ENCODE results near the gene ANO4.

DNA sequence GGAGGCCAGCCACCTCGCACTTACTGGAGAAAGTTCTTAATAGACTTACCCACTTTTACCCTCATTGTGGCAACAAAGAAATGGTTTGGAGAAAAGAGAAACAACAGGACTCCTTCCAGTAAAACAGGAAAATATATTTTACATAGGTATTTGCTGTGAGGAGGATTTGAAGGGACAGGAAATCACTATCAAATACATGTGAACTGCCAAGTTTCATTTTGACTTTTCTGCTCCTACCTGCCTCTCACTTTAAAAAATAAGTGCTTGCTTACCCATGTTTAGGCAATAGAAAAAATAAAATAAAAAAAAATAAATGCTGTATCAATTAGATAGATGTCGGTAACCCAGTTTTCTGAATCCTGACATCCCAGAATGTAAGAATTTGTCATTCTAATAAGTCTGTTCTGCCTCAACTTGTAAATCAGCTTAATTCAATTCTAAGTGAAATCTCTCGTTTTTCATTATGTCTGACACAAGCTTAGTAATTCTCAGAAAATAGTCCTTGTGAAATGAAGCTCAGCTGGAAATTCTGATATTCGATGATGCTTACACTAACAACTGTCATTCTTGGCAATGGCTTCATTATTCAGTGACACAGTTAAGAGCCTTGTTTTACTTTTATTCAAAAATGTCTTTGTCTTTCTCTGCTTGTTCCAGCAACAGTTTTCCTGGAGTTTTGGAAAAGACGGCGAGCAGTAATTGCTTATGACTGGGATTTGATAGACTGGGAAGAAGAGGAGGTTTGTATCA is 284.1 kb downstream of the ANO4 start:
- TF ChIP-seq CTCF (optimal IDR thresholded peaks at IDR 0.05 in 1 of 3, IDR thresholded peaks at IDR 0.05 in 1 of 3, conservative IDR thresholded peaks at IDR 0.05 in 1 of 3; ENCODE audit: extremely low read depth in 1 of 3, insufficient read depth in 2 of 3, low read length in 3 of 3) = no peak
- TF ChIP-seq EZH2 (IDR thresholded peaks at IDR 0.05; ENCODE audit: low read length) = no peak

Data from keratinocyte (primary cell).